HCT116 (cell line): Measurements from ENCODE around the gene POMT1. TPM values are rescaled to one million over a fixed set of nuclear protein-coding genes. Genes with fewer than 3 reads are reported as not detected.

Experiments
- ATAC-seq: fragments of 200-7000 bp; cut with Tn5 transposase; 2 replicates; pipeline ENCODE4 v1.9.1; 2020; ENCODE audit warnings: mild to moderate bottlenecking, moderate library complexity
- BruUV-seq: library from RNA; stranded (reverse); fragments of 400-500 nt; replicated peaks from 2 replicates; lab custom pipeline; 2021; lab: Mats Ljungman, UMichigan
- CTCF ChIA-PET: fragments of 300-600 bp; sonication (Branson Sonifier 250); formaldehyde crosslinking; loops from one replicate; lab custom pipeline; 2021; ENCODE audit warnings: antibody characterized with exemption; lab: Charles Lee
- POLR2A ChIA-PET: fragments of 300-600, 350-600 bp; sonication (Branson Sonifier 250); formaldehyde crosslinking; loops from one replicate; lab custom pipeline; 2021; ENCODE audit warnings: antibody characterized with exemption; lab: Charles Lee
- RAD21 ChIA-PET, 2 experiments: fragments of 300-600 bp; sonication (Branson Sonifier 250); formaldehyde crosslinking; loops; one replicate each; lab custom pipeline; 2023; ENCODE audit warnings: low total read pairs in 2 of 2; ENCODE audit not compliant: uncharacterized antibody in 2 of 2, unreplicated experiment in 2 of 2, low non-redundant PET in 1 of 2; lab: Charles Lee
- DNase-seq: peaks from one replicate; pipeline ENCODE4 v3.0.0-alpha.2; 2010; ENCODE audit warnings: low read depth, low spot score
- H2AFZ ChIP-seq: fragments of 200-600 bp; shearing (Covaris generic), sonication (generic); 2 replicates; pipeline ENCODE4 v1.6.1; 2017; ENCODE audit warnings: low read depth, mixed run types, mixed read lengths, antibody characterized with exemption, low read length; ENCODE audit not compliant: poor library complexity, severe bottlenecking
- H3K27ac ChIP-seq: 2 replicates; pipeline ENCODE4 v1.5.1; 2012; ENCODE audit warnings: low read depth, low read length
- H3K27me3 ChIP-seq: fragments of 200-600 bp; sonication (generic); 2 replicates; pipeline ENCODE4 v1.6.1; 2016; ENCODE audit warnings: mixed run types, low read length, mixed read lengths; ENCODE audit not compliant: insufficient read depth
- H3K36me3 ChIP-seq, 2 experiments: fragments of 200-500 bp in 1 of 2; fragments of 200-600 bp in 1 of 2; sonication (Bioruptor generic) in 1 of 2; sonication (generic) in 1 of 2; 2 replicates each; pipeline versions ENCODE4 v1.5.1 to v1.6.1; 2014 to 2016; ENCODE audit warnings: low read length in 2 of 2, inconsistent platforms in 1 of 2, mixed read lengths in 1 of 2, mixed run types in 1 of 2; ENCODE audit not compliant: insufficient read depth in 2 of 2, control insufficient read depth in 1 of 2
- H3K4me1 ChIP-seq, 2 experiments: fragments of 200-600 bp in 1 of 2; sonication (generic) in 1 of 2; 2 replicates each; pipeline versions ENCODE4 v1.5.1 to v1.6.1; 2012 to 2017; ENCODE audit warnings: low read length in 2 of 2, inconsistent platforms in 1 of 2, mild to moderate bottlenecking in 1 of 2, mixed read lengths in 1 of 2, mixed run types in 1 of 2, moderate library complexity in 1 of 2; ENCODE audit not compliant: insufficient read depth in 2 of 2, control insufficient read depth in 1 of 2
- H3K4me2 ChIP-seq: fragments of 200-600 bp; sonication (generic); 2 replicates; pipeline ENCODE4 v1.6.1; 2017; ENCODE audit warnings: mixed run types, low read length, mixed read lengths
- H3K4me3 ChIP-seq, 2 experiments: fragments of 200-600 bp in 1 of 2; sonication (generic) in 1 of 2; replicated peaks in 1 of 2; 2 replicates each; pipeline ENCODE4 v1.5.1; 2011 to 2016; ENCODE audit warnings: low read length in 2 of 2, control low read depth in 1 of 2, low read depth in 1 of 2, mild to moderate bottlenecking in 1 of 2, mixed read lengths in 1 of 2, mixed run types in 1 of 2
- H3K79me2 ChIP-seq: fragments of 200-600 bp; sonication (generic); 2 replicates; pipeline ENCODE4 v1.6.1; 2017; ENCODE audit warnings: mild to moderate bottlenecking, mixed run types, low read length, moderate library complexity, mixed read lengths; ENCODE audit not compliant: insufficient read depth
- H3K9ac ChIP-seq: fragments of 200-600 bp; sonication (generic); 2 replicates; pipeline ENCODE4 v1.6.1; 2016; ENCODE audit warnings: low read length, mixed read lengths
- H3K9me2 ChIP-seq: fragments of 200-600 bp; sonication (generic), shearing (Covaris generic); 2 replicates; pipeline ENCODE4 v1.6.1; 2017; ENCODE audit warnings: mixed run types, mild to moderate bottlenecking, moderate library complexity; ENCODE audit not compliant: insufficient read depth
- H3K9me3 ChIP-seq, 2 experiments: fragments of 200-500 bp in 1 of 2; fragments of 200-600 bp in 1 of 2; sonication (Bioruptor generic) in 1 of 2; sonication (generic) in 1 of 2; 2 replicates each; pipeline ENCODE4 v1.6.1; 2014 to 2017; ENCODE audit warnings: low read length in 2 of 2, mixed read lengths in 2 of 2, inconsistent platforms in 1 of 2, low read depth in 1 of 2, mild to moderate bottlenecking in 1 of 2, mixed run types in 1 of 2, moderate library complexity in 1 of 2; ENCODE audit not compliant: control insufficient read depth in 1 of 2, insufficient read depth in 1 of 2
- H4K20me1 ChIP-seq: fragments of 200-600 bp; sonication (generic), shearing (Covaris generic); 2 replicates; pipeline ENCODE4 v1.6.1; 2017; ENCODE audit warnings: mixed run types, mild to moderate bottlenecking, moderate library complexity; ENCODE audit not compliant: insufficient read depth
- CBX3 ChIP-seq: IDR thresholded peaks from 2 replicates; pipeline ENCODE4 v1.6.1; 2012; ENCODE audit warnings: low read depth
- CEBPB ChIP-seq: IDR thresholded peaks from 2 replicates; pipeline ENCODE4 v1.6.1; 2012; ENCODE audit warnings: low read depth
- ELF1 ChIP-seq: IDR thresholded peaks from 2 replicates; pipeline ENCODE4 v1.6.1; 2012; ENCODE audit warnings: low read depth, borderline replicate concordance
- EZH2 ChIP-seq: fragments of 200-600 bp; sonication (generic); IDR thresholded peaks from 2 replicates; pipeline ENCODE4 v1.6.1; 2017; ENCODE audit warnings: antibody characterized with exemption, mixed run types
- EZH2phosphoT487 ChIP-seq: fragments of 200-600 bp; IDR thresholded peaks from 2 replicates; pipeline ENCODE4 v1.6.1; 2018; ENCODE audit warnings: antibody characterized with exemption, borderline replicate concordance
- JUND ChIP-seq: IDR thresholded peaks from 2 replicates; pipeline ENCODE4 v1.6.1; 2012
- POLR2A ChIP-seq: IDR thresholded peaks from 2 replicates; pipeline ENCODE4 v1.7.0; 2011; ENCODE audit warnings: borderline replicate concordance; ENCODE audit not compliant: insufficient read depth, insufficient read length; ENCODE audit errors: extremely low read depth
- POLR2AphosphoS5 ChIP-seq: IDR thresholded peaks from 2 replicates; pipeline ENCODE4 v1.6.1; 2011; ENCODE audit warnings: mild to moderate bottlenecking, low read depth, low read length, moderate library complexity
- RAD21 ChIP-seq: IDR thresholded peaks from 2 replicates; pipeline ENCODE4 v1.6.1; 2012; ENCODE audit warnings: low read depth, mild to moderate bottlenecking
- SIN3A ChIP-seq: IDR thresholded peaks from 2 replicates; pipeline ENCODE4 v1.6.1; 2012; ENCODE audit warnings: low read depth
- SP1 ChIP-seq: IDR thresholded peaks from 2 replicates; pipeline ENCODE4 v1.6.1; 2012; ENCODE audit warnings: low read depth
- SRF ChIP-seq: IDR thresholded peaks from 2 replicates; pipeline ENCODE4 v1.6.1; 2012; ENCODE audit warnings: low read depth
- TCF7L2 ChIP-seq: IDR thresholded peaks from 2 replicates; pipeline ENCODE4 v1.7.0; 2011; ENCODE audit warnings: borderline replicate concordance, inconsistent platforms; ENCODE audit not compliant: insufficient read depth, insufficient read length; ENCODE audit errors: extremely low read depth
- YY1 ChIP-seq: IDR thresholded peaks from 2 replicates; pipeline ENCODE4 v1.6.1; 2011; ENCODE audit warnings: low read length, low read depth, moderate library complexity, mild to moderate bottlenecking; ENCODE audit not compliant: insufficient replicate concordance; ENCODE audit errors: extremely low read depth
- intact Hi-C: fragments of 100-400 bp; cut with micrococcal nuclease; formaldehyde crosslinking; loops from 2 replicates; pipeline ENCODE4 v1.10.0; 2022
- total RNA-seq: library from RNA; stranded (reverse); gene quantifications from one replicate; pipeline ENCODE4 v1.2.1, GENCODE V29; 2021; ENCODE audit not compliant: unreplicated experiment
- TF ChIP-seq, protein P1 (sequence below): IDR thresholded peaks from 2 replicates; pipeline ENCODE4 v1.6.1; 2012
- TF ChIP-seq, protein P2 (sequence below): IDR thresholded peaks from 2 replicates; pipeline ENCODE4 v1.6.1; 2012; ENCODE audit warnings: low read depth
- TF ChIP-seq, protein P3 (sequence below): IDR thresholded peaks from 2 replicates; pipeline ENCODE4 v1.6.1; 2011; ENCODE audit warnings: mild to moderate bottlenecking, low read length, moderate library complexity; ENCODE audit not compliant: insufficient replicate concordance; ENCODE audit errors: extremely low read depth

Gene POMT1
- total RNA-seq, 1 experiment from 2014 or later = 21.4 TPM

DNA sequence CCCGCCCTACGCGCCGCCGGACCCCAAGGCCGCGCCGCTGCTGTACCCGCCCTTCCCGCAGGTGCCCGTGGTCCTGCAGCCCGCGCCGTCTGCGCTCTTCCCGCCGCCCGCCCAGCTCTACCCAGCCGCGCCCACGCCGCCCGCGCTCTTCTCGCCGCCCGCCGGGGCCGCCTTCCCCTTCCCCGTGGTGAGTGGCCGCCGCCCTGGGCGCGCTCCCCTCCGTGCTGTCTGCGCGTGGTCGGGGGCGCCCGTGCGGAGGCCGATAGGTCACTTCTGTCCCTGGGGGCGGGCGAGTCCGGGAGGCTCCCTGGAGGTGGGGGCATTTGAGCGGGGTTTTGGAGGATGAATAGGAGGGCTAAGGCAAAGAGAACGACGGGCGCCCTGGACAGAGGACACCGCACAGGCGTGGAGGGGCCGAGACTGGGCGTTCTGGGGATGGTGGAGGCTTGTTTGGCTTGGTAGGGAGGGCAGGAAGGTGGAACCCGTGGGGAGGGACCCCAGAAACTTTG lies 52.2 kb downstream of the POMT1 start:
- no peaks in the 10 kb centered on the region for H4K20me1 ChIP-seq
- no peak overlapping the region for H3K27ac ChIP-seq
- intact Hi-C loops = no loop called here
- no peak for TF ChIP-seq EZH2
- TF ChIP-seq CBX3 = no peak
- TF ChIP-seq CEBPB = no peak
- no peak for TF ChIP-seq SIN3A
- TF ChIP-seq RAD21 = no peak
- TF ChIP-seq EZH2phosphoT487 = no peak
- no peak for TF ChIP-seq ELF1
- TF ChIP-seq YY1 = no peak
- TF ChIP-seq, protein P1, sequence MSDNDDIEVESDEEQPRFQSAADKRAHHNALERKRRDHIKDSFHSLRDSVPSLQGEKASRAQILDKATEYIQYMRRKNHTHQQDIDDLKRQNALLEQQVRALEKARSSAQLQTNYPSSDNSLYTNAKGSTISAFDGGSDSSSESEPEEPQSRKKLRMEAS = no peak
- TF ChIP-seq SP1 = no peak
- no peak for TF ChIP-seq POLR2A
- TF ChIP-seq, protein P2, sequence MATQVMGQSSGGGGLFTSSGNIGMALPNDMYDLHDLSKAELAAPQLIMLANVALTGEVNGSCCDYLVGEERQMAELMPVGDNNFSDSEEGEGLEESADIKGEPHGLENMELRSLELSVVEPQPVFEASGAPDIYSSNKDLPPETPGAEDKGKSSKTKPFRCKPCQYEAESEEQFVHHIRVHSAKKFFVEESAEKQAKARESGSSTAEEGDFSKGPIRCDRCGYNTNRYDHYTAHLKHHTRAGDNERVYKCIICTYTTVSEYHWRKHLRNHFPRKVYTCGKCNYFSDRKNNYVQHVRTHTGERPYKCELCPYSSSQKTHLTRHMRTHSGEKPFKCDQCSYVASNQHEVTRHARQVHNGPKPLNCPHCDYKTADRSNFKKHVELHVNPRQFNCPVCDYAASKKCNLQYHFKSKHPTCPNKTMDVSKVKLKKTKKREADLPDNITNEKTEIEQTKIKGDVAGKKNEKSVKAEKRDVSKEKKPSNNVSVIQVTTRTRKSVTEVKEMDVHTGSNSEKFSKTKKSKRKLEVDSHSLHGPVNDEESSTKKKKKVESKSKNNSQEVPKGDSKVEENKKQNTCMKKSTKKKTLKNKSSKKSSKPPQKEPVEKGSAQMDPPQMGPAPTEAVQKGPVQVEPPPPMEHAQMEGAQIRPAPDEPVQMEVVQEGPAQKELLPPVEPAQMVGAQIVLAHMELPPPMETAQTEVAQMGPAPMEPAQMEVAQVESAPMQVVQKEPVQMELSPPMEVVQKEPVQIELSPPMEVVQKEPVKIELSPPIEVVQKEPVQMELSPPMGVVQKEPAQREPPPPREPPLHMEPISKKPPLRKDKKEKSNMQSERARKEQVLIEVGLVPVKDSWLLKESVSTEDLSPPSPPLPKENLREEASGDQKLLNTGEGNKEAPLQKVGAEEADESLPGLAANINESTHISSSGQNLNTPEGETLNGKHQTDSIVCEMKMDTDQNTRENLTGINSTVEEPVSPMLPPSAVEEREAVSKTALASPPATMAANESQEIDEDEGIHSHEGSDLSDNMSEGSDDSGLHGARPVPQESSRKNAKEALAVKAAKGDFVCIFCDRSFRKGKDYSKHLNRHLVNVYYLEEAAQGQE = no peak
- no peak for TF ChIP-seq POLR2AphosphoS5
- no peak for TF ChIP-seq JUND
- no peak for TF ChIP-seq SRF
- TF ChIP-seq, protein P3, sequence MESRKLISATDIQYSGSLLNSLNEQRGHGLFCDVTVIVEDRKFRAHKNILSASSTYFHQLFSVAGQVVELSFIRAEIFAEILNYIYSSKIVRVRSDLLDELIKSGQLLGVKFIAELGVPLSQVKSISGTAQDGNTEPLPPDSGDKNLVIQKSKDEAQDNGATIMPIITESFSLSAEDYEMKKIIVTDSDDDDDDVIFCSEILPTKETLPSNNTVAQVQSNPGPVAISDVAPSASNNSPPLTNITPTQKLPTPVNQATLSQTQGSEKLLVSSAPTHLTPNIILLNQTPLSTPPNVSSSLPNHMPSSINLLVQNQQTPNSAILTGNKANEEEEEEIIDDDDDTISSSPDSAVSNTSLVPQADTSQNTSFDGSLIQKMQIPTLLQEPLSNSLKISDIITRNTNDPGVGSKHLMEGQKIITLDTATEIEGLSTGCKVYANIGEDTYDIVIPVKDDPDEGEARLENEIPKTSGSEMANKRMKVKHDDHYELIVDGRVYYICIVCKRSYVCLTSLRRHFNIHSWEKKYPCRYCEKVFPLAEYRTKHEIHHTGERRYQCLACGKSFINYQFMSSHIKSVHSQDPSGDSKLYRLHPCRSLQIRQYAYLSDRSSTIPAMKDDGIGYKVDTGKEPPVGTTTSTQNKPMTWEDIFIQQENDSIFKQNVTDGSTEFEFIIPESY = no peak
- TF ChIP-seq TCF7L2 = no peak
- H3K27me3 ChIP-seq = no peaks in the 10 kb centered on the region
- no peak overlapping the region for H3K4me2 ChIP-seq
- no peaks in the 10 kb centered on the region for H3K9me3 ChIP-seq
- no peak overlapping the region for H2AFZ ChIP-seq
- no peak for DNase-seq
- CTCF ChIA-PET = no interaction called here
- ATAC-seq = no peak
- H3K79me2 ChIP-seq = no peaks in the 10 kb centered on the region
- POLR2A ChIA-PET = no interaction called here
- H3K36me3 ChIP-seq = no peaks in the 10 kb centered on the region
- RAD21 ChIA-PET = no interaction called here
- no TSS peak for BruUV-seq
- no peaks in the 10 kb centered on the region for H3K4me1 ChIP-seq
- H3K9ac ChIP-seq = no peak overlapping the region
- no peaks in the 10 kb centered on the region for H3K9me2 ChIP-seq
- no peak overlapping the region for H3K4me3 ChIP-seq
